ENCODE measurements around the gene MBNL1.

GRCh38 chr3:152480282-152480953 is 211.7 kb downstream of the MBNL1 start:
- TF ChIP-seq POLR2A (IDR thresholded peaks at IDR 0.05; ENCODE audit: low read depth, low read length) = no peak
- TF ChIP-seq MAZ (IDR thresholded peaks at IDR 0.05; ENCODE audit: borderline replicate concordance, low read depth, low read length) = no peak
- no peak for TF ChIP-seq CTCF (conservative IDR thresholded peaks at IDR 0.05; ENCODE audit: low read depth, low read length)
- no peak for TF ChIP-seq SMC3 (IDR thresholded peaks at IDR 0.05; ENCODE audit: low read depth, low read length)
- no peak for TF ChIP-seq MAFK (IDR thresholded peaks at IDR 0.05; ENCODE audit: low read depth, low read length)
- no peak for TF ChIP-seq RAD21 (IDR thresholded peaks at IDR 0.05; ENCODE audit: low read length)
- TF ChIP-seq ELK1 (IDR thresholded peaks at IDR 0.05; ENCODE audit: borderline replicate concordance, low read depth, low read length) = no peak
- TF ChIP-seq RFX5 (IDR thresholded peaks at IDR 0.05; ENCODE audit: low read depth, low read length) = no peak
- TF ChIP-seq RCOR1 (IDR thresholded peaks at IDR 0.05; ENCODE audit: insufficient replicate concordance, low read length) = no peak
- no peak for TF ChIP-seq FOS (IDR thresholded peaks at IDR 0.05; ENCODE audit: low read depth, low read length)
